Spinal cord (tissue), 10 donors: ENCODE measurements around the gene PCDHGA8. TPM values are rescaled to one million over a fixed set of nuclear protein-coding genes. Genes with fewer than 3 reads are reported as not detected.
"Not testable (repeated sequence)": the region's sequence is repeated elsewhere in the genome, so short reads cannot be mapped to it uniquely, and the experiment has no call there.

Experiments used
- DNase-seq, 6 donors: peaks; one replicate each; pipeline versions ENCODE4 v3.0.0 to v3.0.0-alpha.2; 2013 to 2015; ENCODE audit warnings: low spot score in 6 of 6, low read depth in 4 of 6
- H3K27ac ChIP-seq: one replicate; pipeline ENCODE4 v1.5.1; 2013; ENCODE audit warnings: low read depth, low read length, control low read depth
- H3K27me3 ChIP-seq: one replicate; pipeline ENCODE4 v1.6.1; 2013; ENCODE audit warnings: low read length; ENCODE audit not compliant: control insufficient read depth, insufficient read depth
- H3K36me3 ChIP-seq: one replicate; pipeline ENCODE4 v1.6.1; 2013; ENCODE audit warnings: low read length; ENCODE audit not compliant: control insufficient read depth, insufficient read depth
- H3K4me1 ChIP-seq: one replicate; pipeline ENCODE4 v1.6.1; 2013; ENCODE audit warnings: low read length; ENCODE audit not compliant: control insufficient read depth, insufficient read depth
- H3K4me3 ChIP-seq: one replicate; pipeline ENCODE4 v1.5.1; 2013; ENCODE audit warnings: low read depth, low read length, control low read depth
- H3K9me3 ChIP-seq: one replicate; pipeline ENCODE4 v1.6.1; 2013; ENCODE audit warnings: low read length; ENCODE audit not compliant: control insufficient read depth, insufficient read depth
- WGBS: methylation state at CpG from one replicate; pipeline ENCODE4 v1.1.5; 2013; ENCODE audit warnings: missing lambda C conversion rate; ENCODE audit not compliant: insufficient coverage; 5-methylcytosine and 5-hydroxymethylcytosine counted together
- polyA plus RNA-seq, 2 donors: library from polyadenylated mRNA; unstranded; fragments of 120-200 nt; gene quantifications; one replicate each; pipeline ENCODE4 v1.2.1, GENCODE V29; 2013; ENCODE audit not compliant: insufficient read length in 2 of 2
- total RNA-seq, 2 donors: library from RNA; depleted of rRNA in 1 of 2; stranded (reverse); fragments of 120-200 nt in 1 of 2; fragments of >200 nt in 1 of 2; gene quantifications; one replicate each; pipeline versions ENCODE4 v1.2.3 to v1.2.4, GENCODE V29; 2013 to 2014
- donor health status: healthy.

PCDHGA8 gene
- total and polyA plus RNA-seq, 4 donors = 1.9 to 5.6 (median 3.4) TPM

DNA sequence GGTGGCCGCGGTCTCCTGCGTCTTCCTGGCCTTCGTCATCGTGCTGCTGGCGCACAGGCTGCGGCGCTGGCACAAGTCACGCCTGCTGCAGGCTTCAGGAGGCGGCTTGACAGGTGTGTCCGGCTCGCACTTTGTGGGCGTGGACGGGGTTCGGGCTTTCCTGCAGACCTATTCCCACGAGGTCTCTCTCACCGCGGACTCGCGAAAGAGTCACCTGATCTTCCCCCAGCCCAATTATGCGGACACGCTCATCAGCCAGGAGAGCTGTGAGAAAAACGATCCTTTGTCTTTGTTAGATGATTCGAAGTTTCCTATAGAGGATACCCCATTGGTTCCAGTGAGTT lies 22.8 kb downstream of the PCDHGA8 start:
- WGBS = 20% methylated on average over 16 of the region's 24 CpGs
- H3K4me3 ChIP-seq, H3K27me3 ChIP-seq, H3K4me1 ChIP-seq, DNase-seq, H3K27ac ChIP-seq: not testable (repeated sequence)
- peaks cover 63% of the 10 kb centered on the region for H3K9me3 ChIP-seq
- peaks cover 26% of the 10 kb centered on the region for H3K36me3 ChIP-seq

DNA sequence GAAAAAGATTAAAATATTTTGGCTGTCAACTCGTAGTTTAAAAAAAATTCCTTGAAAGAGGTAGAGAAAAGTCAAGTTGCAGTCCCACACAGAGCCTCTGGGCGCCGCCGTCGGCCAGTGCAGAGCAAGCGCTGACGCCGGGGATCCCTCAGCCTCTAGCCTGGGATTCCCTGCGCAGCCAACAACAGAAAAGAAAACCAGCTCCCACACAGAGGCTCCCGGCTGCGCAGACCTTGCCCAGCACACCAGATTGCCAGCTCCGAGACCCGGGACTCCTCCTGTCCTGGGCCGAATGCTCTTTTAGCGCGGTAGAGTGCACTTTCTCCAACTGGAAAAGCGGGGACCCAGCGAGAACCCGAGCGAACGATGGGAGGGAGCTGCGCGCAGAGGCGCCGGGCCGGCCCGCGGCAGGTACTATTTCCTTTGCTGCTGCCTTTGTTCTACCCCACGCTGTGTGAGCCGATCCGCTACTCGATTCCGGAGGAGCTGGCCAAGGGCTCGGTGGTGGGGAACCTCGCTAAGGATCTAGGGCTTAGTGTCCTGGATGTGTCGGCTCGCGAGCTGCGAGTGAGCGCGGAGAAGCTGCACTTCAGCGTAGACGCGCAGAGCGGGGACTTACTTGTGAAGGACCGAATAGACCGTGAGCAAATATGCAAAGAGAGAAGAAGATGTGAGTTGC lies 25.2 kb downstream of the PCDHGA8 start, which contains the start of gene PCDHGB7:
Gene PCDHGB7 (plus strand): TSS at position 184 of the 679 bp plus-strand sequence. CDS start 183 bp downstream, at position 367.
- peaks cover 29% of the 10 kb centered on the region for H3K36me3 ChIP-seq
- H3K27me3 ChIP-seq = not testable (repeated sequence)

DNA sequence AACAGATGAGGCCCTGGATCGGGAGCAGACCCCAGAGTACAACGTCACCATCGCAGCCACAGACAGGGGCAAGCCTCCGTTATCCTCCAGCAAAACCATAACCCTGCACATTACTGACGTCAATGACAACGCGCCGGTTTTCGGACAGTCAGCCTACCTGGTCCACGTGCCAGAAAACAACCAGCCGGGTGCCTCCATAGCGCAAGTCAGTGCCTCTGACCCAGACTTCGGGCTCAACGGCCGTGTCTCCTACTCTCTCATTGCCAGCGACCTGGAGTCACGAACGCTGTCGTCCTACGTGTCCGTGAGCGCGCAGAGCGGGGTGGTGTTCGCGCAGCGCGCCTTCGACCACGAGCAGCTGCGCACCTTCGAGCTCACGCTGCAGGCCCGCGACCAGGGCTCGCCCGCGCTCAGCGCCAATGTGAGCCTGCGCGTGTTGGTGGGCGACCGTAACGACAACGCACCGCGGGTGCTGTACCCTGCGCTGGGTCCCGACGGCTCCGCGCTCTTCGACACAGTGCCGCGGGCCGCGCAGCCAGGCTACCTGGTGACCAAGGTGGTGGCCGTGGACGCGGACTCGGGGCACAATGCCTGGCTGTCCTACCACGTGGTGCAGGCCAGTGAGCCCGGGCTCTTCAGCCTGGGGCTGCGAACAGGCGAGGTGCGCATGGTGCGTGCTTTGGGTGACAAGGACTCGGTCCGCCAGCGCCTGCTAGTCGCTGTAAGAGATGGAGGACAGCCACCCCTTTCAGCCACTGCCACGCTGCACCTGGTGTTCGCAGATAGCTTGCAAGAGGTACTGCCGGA lies 26.8 kb downstream of the PCDHGA8 start:
- Histone ChIP-seq H3K4me3 (no peak overlapping the region), H3K27ac (no peak overlapping the region), H3K9me3 (peaks cover 76% of the 10 kb centered on the region), H3K27me3 (no peaks in the 10 kb centered on the region), H3K36me3 (peaks cover 26% of the 10 kb centered on the region), H3K4me1 (peaks cover 22% of the 10 kb centered on the region)
- WGBS = 22% methylated on average over 74 of the region's 74 CpGs
- DNase-seq = no peak

More for the DNA sequence above, 25.2 kb downstream of the PCDHGA8 start, which contains the start of gene PCDHGB7:
- Histone ChIP-seq H3K4me1 (peaks cover 19% of the 10 kb centered on the region), H3K9me3 (peaks cover 73% of the 10 kb centered on the region), H3K27ac (peak within 1 kb of the TSS; percentile 57), H3K4me3 (peak within 1 kb of the TSS; percentile 32)
- peak in 2 of 6 donors; percentile 73 to 78 for DNase-seq
- whole genome bisulfite sequencing = 9% methylated on average over 36 of the region's 47 CpGs

DNA sequence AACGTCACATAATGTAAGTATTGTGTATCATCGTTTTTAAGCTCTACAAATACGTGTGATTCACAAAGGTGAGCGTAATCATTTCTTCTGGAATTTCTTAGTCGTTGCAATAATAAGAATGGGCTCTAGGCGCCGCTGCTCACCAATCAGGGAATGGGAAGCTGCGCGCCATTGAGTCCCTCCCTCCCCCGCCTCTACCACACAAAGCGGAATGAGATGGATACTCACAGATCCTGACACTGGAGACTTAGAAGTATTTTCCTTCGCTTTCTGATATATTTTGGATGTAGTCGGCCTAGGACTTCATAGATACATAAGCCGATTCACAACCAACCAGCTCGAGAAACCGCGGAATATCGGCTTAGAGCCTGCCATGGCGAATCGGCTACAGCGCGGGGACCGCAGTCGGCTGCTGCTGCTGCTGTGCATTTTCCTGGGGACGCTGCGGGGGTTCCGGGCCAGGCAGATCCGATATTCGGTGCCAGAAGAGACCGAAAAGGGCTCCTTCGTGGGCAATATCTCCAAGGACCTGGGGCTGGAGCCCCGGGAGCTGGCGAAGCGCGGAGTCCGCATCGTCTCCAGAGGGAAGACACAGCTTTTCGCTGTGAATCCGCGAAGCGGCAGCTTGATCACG lies 28.5 kb downstream of the PCDHGA8 start, which contains the start of gene PCDHGA11:
Gene PCDHGA11 (plus strand): TSS at position 197 of the 634 bp plus-strand sequence. CDS start 177 bp downstream, at position 374.
- Histone ChIP-seq H3K4me3 (peak within 1 kb of the TSS; percentile 26), H3K36me3 (peaks cover 26% of the 10 kb centered on the region), H3K9me3 (peaks cover 75% of the 10 kb centered on the region), H3K27me3 (no peaks in the 10 kb centered on the region), H3K4me1 (peaks cover 22% of the 10 kb centered on the region), H3K27ac (no peak within 1 kb of the TSS)
- 11% methylated on average over 34 of the region's 42 CpGs for WGBS
- DNase-seq = peak in 2 of 6 donors; percentile 55 to 73

DNA sequence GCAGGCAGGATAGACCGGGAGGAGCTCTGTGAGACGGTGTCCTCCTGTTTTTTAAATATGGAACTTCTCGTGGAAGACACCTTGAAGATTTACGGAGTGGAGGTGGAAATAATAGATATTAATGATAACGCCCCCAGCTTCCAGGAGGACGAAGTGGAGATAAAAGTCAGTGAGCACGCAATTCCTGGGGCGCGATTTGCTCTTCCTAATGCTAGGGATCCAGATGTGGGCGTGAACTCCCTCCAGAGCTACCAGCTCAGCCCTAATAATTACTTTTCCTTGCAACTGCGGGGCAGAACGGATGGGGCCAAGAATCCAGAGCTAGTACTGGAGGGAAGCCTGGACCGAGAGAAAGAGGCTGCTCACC lies 29.0 kb downstream of the PCDHGA8 start:
- peak overlapping the region; percentile 26 for H3K4me3 ChIP-seq
- peaks cover 22% of the 10 kb centered on the region for H3K4me1 ChIP-seq
- H3K9me3 ChIP-seq = peaks cover 75% of the 10 kb centered on the region
- H3K27me3 ChIP-seq = no peaks in the 10 kb centered on the region
- H3K36me3 ChIP-seq = peaks cover 26% of the 10 kb centered on the region
- 11% methylated on average over 7 of the region's 13 CpGs for WGBS
- no peak for DNase-seq
- H3K27ac ChIP-seq = no peak overlapping the region

DNA sequence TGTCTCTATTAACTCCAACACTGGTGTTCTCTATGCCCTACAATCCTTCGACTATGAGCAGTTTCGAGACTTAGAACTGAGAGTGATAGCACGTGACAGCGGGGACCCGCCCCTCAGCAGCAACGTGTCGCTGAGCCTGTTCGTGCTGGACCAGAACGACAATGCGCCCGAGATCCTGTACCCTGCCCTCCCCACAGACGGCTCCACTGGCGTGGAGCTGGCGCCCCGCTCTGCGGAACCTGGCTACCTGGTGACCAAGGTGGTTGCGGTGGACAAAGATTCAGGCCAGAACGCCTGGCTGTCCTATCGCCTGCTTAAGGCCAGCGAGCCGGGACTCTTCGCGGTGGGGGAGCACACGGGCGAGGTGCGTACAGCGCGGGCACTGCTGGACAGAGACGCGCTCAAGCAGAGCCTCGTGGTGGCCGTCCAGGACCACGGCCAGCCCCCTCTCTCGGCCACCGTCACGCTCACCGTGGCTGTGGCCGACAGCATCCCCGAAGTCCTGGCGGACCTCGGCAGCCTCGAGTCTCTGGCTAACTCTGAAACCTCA lies 30.4 kb downstream of the PCDHGA8 start:
- no peak for DNase-seq
- H3K9me3 ChIP-seq = peaks cover 84% of the 10 kb centered on the region
- no peak overlapping the region for H3K27ac ChIP-seq
- peaks cover 26% of the 10 kb centered on the region for H3K36me3 ChIP-seq
- H3K4me3 ChIP-seq = no peak overlapping the region
- no peaks in the 10 kb centered on the region for H3K27me3 ChIP-seq
- H3K4me1 ChIP-seq = peaks cover 22% of the 10 kb centered on the region
- WGBS = 21% methylated on average over 42 of the region's 42 CpGs

DNA sequence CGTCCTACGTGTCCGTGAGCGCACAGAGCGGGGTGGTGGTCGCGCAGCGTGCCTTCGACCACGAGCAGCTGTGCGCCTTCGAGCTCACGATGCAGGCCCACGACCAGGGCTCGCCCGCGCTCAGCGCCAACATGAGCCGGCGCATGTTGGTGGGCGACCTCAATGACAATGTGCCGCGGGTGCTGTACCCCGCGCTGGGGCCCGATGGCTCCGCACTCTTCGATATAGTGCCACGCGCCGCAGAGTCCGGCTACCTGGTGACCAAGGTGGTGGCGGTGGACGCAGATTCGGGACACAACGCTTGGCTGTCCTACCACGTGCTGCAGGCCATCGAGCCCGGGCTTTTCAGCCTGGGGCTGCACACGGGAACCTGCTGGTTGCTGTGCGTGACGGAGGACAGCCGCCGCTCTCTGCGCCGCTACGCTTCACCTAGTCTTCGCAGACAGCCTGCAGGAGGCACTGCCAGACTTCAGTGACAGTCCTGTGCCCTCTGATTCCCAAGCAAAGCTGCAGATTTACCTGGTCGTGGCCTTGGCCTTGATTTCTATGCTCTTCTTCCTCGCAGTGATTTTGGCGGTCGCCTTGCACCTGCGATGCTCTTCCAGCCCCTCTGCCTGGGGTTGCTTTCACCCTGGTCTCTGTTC lies 35.5 kb downstream of the PCDHGA8 start:
- Histone ChIP-seq H3K36me3 (peaks cover 19% of the 10 kb centered on the region), H3K4me3 (no peak overlapping the region)

DNA sequence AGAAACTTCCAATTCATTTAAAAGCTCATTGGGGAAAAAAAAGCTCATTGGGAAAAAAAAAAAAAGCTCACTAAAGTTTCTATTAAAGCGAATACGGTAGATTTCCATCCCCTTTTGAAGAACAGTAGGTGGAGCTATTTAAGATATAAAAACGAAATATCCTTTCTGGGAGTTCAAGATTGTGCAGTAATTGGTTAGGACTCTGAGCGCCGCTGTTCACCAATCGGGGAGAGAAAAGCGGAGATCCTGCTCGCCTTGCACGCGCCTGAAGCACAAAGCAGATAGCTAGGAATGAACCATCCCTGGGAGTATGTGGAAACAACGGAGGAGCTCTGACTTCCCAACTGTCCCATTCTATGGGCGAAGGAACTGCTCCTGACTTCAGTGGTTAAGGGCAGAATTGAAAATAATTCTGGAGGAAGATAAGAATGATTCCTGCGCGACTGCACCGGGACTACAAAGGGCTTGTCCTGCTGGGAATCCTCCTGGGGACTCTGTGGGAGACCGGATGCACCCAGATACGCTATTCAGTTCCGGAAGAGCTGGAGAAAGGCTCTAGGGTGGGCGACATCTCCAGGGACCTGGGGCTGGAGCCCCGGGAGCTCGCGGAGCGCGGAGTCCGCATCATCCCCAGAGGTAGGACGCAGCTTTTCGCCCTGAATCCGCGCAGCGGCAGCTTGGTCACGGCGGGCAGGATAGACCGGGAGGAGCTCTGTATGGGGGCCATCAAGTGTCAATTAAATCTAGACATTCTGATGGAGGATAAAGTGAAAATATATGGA lies 38.1 kb downstream of the PCDHGA8 start, which contains the start of gene PCDHGA12:
Gene PCDHGA12 (plus strand): TSS at position 176 of the 782 bp plus-strand sequence. CDS start 253 bp downstream, at position 429.
- peaks cover 15% of the 10 kb centered on the region for H3K36me3 ChIP-seq
- no peak within 1 kb of the TSS for H3K27ac ChIP-seq
- peaks cover 56% of the 10 kb centered on the region for H3K9me3 ChIP-seq
- DNase-seq = peak in 2 of 6 donors; percentile 39 to 61
- H3K4me1 ChIP-seq = peaks cover 17% of the 10 kb centered on the region
- H3K27me3 ChIP-seq = no peaks in the 10 kb centered on the region
- peak within 1 kb of the TSS; percentile 5 for H3K4me3 ChIP-seq
- 14% methylated on average over 31 of the region's 33 CpGs for WGBS

More for the DNA sequence above, 35.5 kb downstream of the PCDHGA8 start:
- Histone ChIP-seq H3K27ac (no peak overlapping the region), H3K4me1 (peaks cover 21% of the 10 kb centered on the region), H3K9me3 (peaks cover 65% of the 10 kb centered on the region), H3K27me3 (no peaks in the 10 kb centered on the region)
- whole genome bisulfite sequencing = 34% methylated on average over 53 of the region's 53 CpGs
- no peak for DNase-seq
